Keratinocyte (primary cell): Measurements from ENCODE around the gene PTPRN2.

Experiments
- EZH2 ChIP-seq: IDR thresholded peaks from one replicate; pipeline ENCODE4 v1.6.1; 2012; ENCODE audit warnings: inconsistent platforms, mild to moderate bottlenecking, low read length, moderate library complexity
- TF ChIP-seq, protein P1 (sequence below), 3 experiments: IDR thresholded peaks in 1 of 3; conservative IDR thresholded peaks in 1 of 3; optimal IDR thresholded peaks in 1 of 3; 2 replicates in 2 of 3; 3 replicates in 1 of 3; pipeline versions ENCODE3 to v1.5.1; 2011; ENCODE audit warnings: low read length in 3 of 3, mild to moderate bottlenecking in 3 of 3, moderate library complexity in 2 of 3, control low read depth in 1 of 3, inconsistent platforms in 1 of 3; ENCODE audit not compliant: insufficient read depth in 2 of 3; ENCODE audit errors: extremely low read depth in 1 of 3

DNA sequence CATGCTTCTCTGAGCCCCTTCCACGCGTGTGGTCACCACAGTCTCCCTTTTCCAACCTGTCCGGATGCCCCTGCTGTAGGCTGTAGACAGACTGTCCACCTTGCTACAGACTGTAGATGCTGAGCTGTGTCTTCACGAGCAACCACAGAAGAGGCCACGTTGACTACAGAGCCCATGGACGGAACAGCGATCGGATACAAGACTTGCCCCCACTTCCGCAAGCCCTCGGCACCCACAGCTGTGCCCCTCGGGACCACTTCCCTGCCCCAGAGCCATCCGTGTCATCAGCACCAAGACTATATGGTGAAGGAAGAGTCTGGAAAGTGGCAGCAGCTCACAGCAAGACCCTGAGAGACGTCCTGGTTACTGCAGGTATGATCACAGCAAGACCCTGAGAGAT is 759.4 kb downstream of the PTPRN2 start:
- TF ChIP-seq, protein P1, sequence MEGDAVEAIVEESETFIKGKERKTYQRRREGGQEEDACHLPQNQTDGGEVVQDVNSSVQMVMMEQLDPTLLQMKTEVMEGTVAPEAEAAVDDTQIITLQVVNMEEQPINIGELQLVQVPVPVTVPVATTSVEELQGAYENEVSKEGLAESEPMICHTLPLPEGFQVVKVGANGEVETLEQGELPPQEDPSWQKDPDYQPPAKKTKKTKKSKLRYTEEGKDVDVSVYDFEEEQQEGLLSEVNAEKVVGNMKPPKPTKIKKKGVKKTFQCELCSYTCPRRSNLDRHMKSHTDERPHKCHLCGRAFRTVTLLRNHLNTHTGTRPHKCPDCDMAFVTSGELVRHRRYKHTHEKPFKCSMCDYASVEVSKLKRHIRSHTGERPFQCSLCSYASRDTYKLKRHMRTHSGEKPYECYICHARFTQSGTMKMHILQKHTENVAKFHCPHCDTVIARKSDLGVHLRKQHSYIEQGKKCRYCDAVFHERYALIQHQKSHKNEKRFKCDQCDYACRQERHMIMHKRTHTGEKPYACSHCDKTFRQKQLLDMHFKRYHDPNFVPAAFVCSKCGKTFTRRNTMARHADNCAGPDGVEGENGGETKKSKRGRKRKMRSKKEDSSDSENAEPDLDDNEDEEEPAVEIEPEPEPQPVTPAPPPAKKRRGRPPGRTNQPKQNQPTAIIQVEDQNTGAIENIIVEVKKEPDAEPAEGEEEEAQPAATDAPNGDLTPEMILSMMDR (optimal IDR thresholded peaks at IDR 0.05 in 1 of 3, IDR thresholded peaks at IDR 0.05 in 1 of 3, conservative IDR thresholded peaks at IDR 0.05 in 1 of 3; ENCODE audit: extremely low read depth in 1 of 3, insufficient read depth in 2 of 3, low read length in 3 of 3): no peak
- TF ChIP-seq EZH2: no peak
